ENCODE measurements around the gene URM1. TPM values are rescaled to one million over a fixed set of nuclear protein-coding genes. Genes with fewer than 3 reads are reported as not detected.

URM1 gene
- total RNA-seq, 1 donor from 2014 or later: 52.9 TPM

Small RNA genes lying within 50 kb of the gene (microRNA-seq; reads per million reads assigned to microRNA genes)
- gene MIR219B: not detected

Other genes starting within 250 kb of the URM1 start
- 158 TPM for gene PTGES2, start 243.6 kb upstream of the URM1 start, total RNA-seq
- not detected for gene LCN2, start 221.9 kb upstream of the URM1 start, total RNA-seq
- 36.1 TPM for gene BBLN, start 211.1 kb upstream of the URM1 start, total RNA-seq
- gene CIZ1, start 179.8 kb upstream of the URM1 start, total RNA-seq: 69.3 TPM
- gene DNM1, start 168.0 kb upstream of the URM1 start, total RNA-seq: 6.1 TPM
- 76.4 TPM for gene GOLGA2, start 95.4 kb upstream of the URM1 start, total RNA-seq
- gene SWI5, start 95.1 kb upstream of the URM1 start, total RNA-seq: 14.9 TPM
- gene TRUB2, start 48.9 kb upstream of the URM1 start, total RNA-seq: 37.4 TPM
- gene COQ4, start 48.5 kb upstream of the URM1 start, total RNA-seq: 29.1 TPM
- 19.2 TPM for gene SLC27A4, start 30.8 kb upstream of the URM1 start, total RNA-seq
- 7.8 TPM for gene CERCAM, start 49.5 kb downstream of the URM1 start, total RNA-seq
- gene ODF2, start 84.6 kb downstream of the URM1 start, total RNA-seq: 10.8 TPM
- 19.5 TPM for gene GLE1, start 133.3 kb downstream of the URM1 start, total RNA-seq
- 247 TPM for gene SPTAN1, start 181.2 kb downstream of the URM1 start, total RNA-seq